ENCODE measurements around the gene ZFP92. TPM values are rescaled to one million over a fixed set of nuclear protein-coding genes. Genes with fewer than 3 reads are reported as not detected.

Gene ZFP92
- total and polyA plus RNA-seq, 3 donors from 2014 or later: 2.1 to 3.4 (median 2.2) TPM

DNA sequence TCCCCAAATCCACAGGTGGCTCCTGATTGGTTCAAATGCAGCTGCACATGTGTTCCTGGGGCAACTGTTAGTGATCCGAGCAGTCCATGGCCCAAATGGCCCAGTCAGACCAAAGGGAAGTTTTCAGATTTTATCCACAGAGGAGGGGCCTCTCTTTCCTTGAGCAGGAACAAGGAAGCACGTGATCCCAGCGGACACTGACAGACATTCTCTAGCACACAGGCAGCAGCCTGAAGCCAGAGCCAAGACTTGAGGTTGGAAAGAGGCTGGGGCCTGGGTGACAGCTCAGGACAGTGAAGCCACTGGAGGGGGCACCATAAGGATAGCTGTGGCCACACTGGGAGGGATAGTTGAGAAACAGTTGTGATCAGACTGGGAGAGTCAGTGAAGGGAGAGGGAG lies 3.5 kb upstream of the ZFP92 start:
- intact Hi-C loops (cut with DNase I; ENCODE audit: low total_unique reads): no loop called here
- Histone ChIP-seq H3K4me1 (no peaks in the 10 kb centered on the region), H3K27me3 (no peaks in the 10 kb centered on the region), H3K9me3 (no peaks in the 10 kb centered on the region), H3K27ac (no peak overlapping the region), H3K36me3 (ENCODE audit: low read depth, missing control alignments) (no peaks in the 10 kb centered on the region), H3K4me3 (no peak overlapping the region)
- TF ChIP-seq, protein P1, sequence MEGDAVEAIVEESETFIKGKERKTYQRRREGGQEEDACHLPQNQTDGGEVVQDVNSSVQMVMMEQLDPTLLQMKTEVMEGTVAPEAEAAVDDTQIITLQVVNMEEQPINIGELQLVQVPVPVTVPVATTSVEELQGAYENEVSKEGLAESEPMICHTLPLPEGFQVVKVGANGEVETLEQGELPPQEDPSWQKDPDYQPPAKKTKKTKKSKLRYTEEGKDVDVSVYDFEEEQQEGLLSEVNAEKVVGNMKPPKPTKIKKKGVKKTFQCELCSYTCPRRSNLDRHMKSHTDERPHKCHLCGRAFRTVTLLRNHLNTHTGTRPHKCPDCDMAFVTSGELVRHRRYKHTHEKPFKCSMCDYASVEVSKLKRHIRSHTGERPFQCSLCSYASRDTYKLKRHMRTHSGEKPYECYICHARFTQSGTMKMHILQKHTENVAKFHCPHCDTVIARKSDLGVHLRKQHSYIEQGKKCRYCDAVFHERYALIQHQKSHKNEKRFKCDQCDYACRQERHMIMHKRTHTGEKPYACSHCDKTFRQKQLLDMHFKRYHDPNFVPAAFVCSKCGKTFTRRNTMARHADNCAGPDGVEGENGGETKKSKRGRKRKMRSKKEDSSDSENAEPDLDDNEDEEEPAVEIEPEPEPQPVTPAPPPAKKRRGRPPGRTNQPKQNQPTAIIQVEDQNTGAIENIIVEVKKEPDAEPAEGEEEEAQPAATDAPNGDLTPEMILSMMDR (IDR thresholded peaks at IDR 0.05): no peak
- no peak for TF ChIP-seq POLR2A (IDR thresholded peaks at IDR 0.05)
- no peak for DNase-seq
- WGBS, 2 donors: 67% methylated on average over 3 of the region's 3 CpGs; no CpG with 5 or more reads in 1 of the 2 donors

DNA sequence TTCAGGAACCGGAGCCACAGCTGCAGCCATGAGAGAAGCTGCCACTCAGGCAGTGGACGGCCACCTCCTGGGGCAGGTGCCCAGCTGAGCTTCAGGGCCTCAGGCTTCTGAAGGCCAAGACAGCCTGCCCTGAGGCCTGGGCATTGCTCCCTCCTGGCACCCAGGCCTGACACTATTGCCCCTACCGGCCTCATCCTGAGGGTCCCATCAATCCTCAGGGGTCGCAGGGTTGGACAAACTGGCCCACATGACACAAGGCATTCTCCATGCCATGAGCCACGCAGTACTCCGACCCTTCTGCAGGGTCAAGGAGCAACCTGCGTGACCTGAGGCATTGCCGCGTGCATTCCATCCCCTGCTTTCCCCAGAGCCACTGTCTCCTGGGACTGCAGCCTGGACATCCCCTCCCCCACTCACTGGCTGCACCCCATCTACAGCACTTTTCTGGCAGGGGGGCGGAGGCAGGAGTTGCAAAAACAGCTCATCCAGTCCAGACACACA lies 3.0 kb upstream of the ZFP92 start:
- TF ChIP-seq, protein P1 (IDR thresholded peaks at IDR 0.05): no peak
- TF ChIP-seq POLR2A (IDR thresholded peaks at IDR 0.05): no peak
- no peaks in the 10 kb centered on the region for H3K27me3 ChIP-seq
- no peak overlapping the region for H3K27ac ChIP-seq
- H3K4me1 ChIP-seq: no peaks in the 10 kb centered on the region
- intact Hi-C loops (cut with DNase I; ENCODE audit: low total_unique reads): no loop called here
- H3K4me3 ChIP-seq: no peak overlapping the region
- no peaks in the 10 kb centered on the region for H3K36me3 ChIP-seq (ENCODE audit: low read depth, missing control alignments)
- DNase-seq: no peak
- 85% methylated on average over 8 of the region's 10 CpGs; no CpG with 5 or more reads in 1 of the 2 donors for WGBS, 2 donors
- H3K9me3 ChIP-seq: no peaks in the 10 kb centered on the region

DNA sequence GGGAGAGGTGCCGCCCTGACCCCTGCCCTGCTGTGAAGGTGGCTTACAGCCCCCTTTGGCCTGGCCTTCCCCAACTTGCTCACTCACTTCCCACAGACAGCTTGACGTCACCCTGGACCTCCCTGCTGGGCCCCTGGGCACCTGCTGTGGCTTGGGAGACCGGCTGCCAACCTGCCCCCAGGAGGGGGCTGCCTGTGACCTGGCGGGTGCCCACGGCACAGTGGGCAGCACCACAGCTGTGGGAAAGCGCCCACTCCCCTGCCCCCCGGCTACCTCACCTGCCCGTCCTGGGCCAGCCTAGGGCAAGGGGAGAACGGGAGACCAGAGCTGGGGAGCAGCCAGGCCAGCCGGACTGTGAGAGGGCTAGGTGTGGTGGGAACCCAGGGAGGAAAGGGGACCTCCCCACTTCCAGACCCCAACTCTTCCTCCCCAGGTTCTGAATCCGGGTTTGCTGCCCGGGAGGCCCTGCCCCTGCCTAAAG lies 2.4 kb upstream of the ZFP92 start:
- H3K27me3 ChIP-seq: no peaks in the 10 kb centered on the region
- H3K36me3 ChIP-seq (ENCODE audit: low read depth, missing control alignments): no peaks in the 10 kb centered on the region
- 98% methylated on average over 8 of the region's 12 CpGs; no CpG with 5 or more reads in 1 of the 2 donors for WGBS, 2 donors
- H3K27ac ChIP-seq: no peak overlapping the region
- H3K9me3 ChIP-seq: no peaks in the 10 kb centered on the region
- no peak for DNase-seq
- intact Hi-C loops (cut with DNase I; ENCODE audit: low total_unique reads): no loop called here
- no peaks in the 10 kb centered on the region for H3K4me1 ChIP-seq
- H3K4me3 ChIP-seq: no peak overlapping the region
- TF ChIP-seq POLR2A (IDR thresholded peaks at IDR 0.05): no peak
- TF ChIP-seq, protein P1 (IDR thresholded peaks at IDR 0.05): no peak

DNA sequence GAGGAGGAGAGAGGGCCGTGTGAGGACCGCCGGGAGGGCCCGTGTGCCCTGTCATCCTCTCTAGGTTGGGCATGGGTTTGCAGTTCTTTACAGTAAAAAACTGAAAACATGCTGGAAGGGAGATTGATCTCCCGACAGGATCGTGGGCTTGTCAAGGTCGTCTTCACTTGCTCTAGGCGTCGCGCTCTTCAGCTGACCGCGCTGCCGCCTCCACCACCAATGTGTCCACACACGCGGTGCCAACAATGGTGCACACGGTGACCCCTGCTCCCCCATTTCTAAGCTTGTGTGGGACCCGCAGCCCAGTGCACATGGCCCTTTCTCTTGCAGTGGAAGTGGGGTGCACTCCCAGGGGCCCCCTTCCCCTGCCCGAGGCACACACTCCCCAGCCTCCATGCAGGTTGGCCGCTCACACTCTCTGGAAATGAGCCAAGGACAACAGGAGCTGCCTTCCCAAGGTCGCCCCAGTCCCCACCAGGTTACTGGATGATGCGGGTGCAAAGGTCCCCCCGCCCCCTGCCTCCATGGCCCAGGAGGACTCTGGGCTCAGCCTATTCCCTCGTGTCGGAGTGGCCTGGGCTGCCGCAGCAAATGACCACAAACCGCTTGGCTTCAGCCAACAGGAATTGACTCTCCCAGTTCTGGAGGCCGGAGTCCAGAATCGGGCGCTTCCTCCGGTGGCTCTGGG lies 1.7 kb upstream of the ZFP92 start:
- no peak overlapping the region for H3K4me3 ChIP-seq
- intact Hi-C loops (cut with DNase I; ENCODE audit: low total_unique reads): no loop called here
- TF ChIP-seq, protein P1 (IDR thresholded peaks at IDR 0.05): no peak
- no peak for TF ChIP-seq POLR2A (IDR thresholded peaks at IDR 0.05)

More for the DNA sequence above, 1.7 kb upstream of the ZFP92 start:
- Histone ChIP-seq H3K27ac (no peak overlapping the region), H3K9me3 (no peaks in the 10 kb centered on the region), H3K27me3 (no peaks in the 10 kb centered on the region), H3K36me3 (ENCODE audit: low read depth, missing control alignments) (no peaks in the 10 kb centered on the region), H3K4me1 (no peaks in the 10 kb centered on the region)
- 57 to 83% methylated on average over 10 to 15 of the region's 30 CpGs for WGBS, 2 donors
- no peak for DNase-seq

Measured in testis (tissue), 3 donors.